GM21526 (cell line): ENCODE data around the gene PRDM2.

ENCODE experiments used
- ATAC-seq: cut with Tn5 transposase; IDR thresholded peaks from one replicate; pipeline ENCODE4 v1.9.1; 2021; ENCODE audit warnings: moderate library complexity; ENCODE audit not compliant: unreplicated experiment, low FRiP score

The PRDM2 gene

DNA sequence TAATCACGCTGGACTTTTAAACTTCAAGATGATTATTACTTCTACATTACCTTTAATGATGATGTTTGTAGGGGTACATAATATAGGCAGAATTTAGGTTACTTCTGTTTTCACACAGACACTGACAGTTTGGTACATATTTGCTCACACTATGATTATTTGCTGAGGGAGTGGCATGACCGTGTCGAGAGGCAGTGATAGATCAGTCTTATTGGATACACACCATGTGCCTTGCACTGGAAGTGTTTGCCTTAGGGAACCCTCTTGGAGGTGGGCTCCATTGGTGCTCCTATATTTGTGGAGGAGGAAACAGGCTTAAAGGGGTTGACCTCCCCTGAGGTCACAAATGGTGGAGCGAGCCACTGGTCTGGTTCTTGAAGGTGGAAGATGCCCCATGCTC is 132.1 kb downstream of the PRDM2 start:
- ATAC-seq: no peak

GRCh38 chr1:13832536-13832935 is 132.5 kb downstream of the PRDM2 start:
- ATAC-seq: no peak

GRCh38 chr1:13836136-13836535 is 136.1 kb downstream of the PRDM2 start:
- ATAC-seq: no peak

DNA sequence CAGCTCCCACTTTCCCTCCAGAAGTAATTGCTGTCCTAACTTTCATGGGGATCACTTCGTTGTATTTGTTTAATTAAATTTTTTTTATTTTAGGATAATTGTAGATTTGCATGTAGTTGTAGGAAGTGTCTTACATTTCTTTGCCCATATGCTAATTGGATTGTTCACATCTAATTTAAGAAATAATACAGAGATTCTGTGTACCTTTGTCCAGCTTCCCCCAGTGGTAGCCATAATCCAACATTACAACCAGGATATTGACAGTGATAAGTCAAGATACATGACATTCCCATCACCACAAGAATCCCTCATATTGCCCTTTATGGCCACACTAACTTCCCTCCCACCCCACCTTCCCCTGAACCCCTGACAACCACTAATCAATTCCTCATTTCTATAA is 136.6 kb downstream of the PRDM2 start:
- no peak for ATAC-seq

DNA sequence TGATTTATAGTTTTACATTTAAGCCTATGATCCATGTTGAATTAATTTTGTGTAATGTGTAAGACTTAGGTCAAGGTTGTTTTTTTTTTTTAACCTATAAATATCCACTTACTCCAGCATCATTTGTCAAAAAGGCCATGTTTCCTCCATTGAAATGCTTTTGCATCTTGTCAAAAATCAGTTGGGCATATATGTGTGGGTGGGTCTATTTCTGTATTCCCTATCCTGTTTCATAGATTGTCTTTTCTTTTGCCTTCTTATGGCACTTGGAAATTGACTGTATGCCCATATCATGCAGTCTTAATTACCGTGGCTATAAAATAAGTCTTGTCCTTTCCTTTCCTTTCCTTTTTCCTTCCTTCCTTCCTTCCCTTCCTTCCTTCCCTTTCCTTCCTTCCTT is 138.2 kb downstream of the PRDM2 start:
- ATAC-seq: no peak

- ATAC-seq: no peak
These were observed 142.5 kb downstream of the PRDM2 start for GRCh38 chr1:13842497-13842896.

- no peak for ATAC-seq
These were observed 151.7 kb downstream of the PRDM2 start for GRCh38 chr1:13851726-13852125.

- ATAC-seq: no peak
These were observed 155.6 kb downstream of the PRDM2 start for GRCh38 chr1:13855554-13855953.

GRCh38 chr1:13860031-13860430 is 160.0 kb downstream of the PRDM2 start:
- no peak for ATAC-seq

- no peak for ATAC-seq
These were observed 164.8 kb downstream of the PRDM2 start for GRCh38 chr1:13864760-13865159.

DNA sequence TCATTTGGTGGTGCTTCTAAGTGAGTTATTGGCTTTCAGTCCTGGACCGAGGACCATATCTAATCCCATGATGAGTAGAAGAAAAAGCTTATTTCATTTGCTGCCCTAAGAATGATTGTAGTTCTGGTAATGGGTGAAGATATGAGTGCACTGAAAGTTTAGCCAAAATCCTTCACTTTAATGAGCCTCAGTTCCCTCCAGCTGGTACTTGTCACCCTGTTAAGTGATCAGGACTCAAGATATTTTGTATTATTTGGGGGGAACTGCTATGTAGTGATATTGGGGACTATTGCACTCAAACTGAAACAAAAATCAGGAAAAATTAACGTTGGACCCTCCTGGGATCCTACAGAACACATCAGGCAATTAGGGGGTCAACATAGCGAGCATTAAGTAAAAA is 165.9 kb downstream of the PRDM2 start:
- ATAC-seq: no peak

- ATAC-seq: no peak
These were observed 167.6 kb downstream of the PRDM2 start for GRCh38 chr1:13867603-13868002.

- no peak for ATAC-seq
These were observed 169.3 kb downstream of the PRDM2 start for GRCh38 chr1:13869172-13869797.

GRCh38 chr1:13871413-13871812 is 171.4 kb downstream of the PRDM2 start:
- no peak for ATAC-seq

- ATAC-seq: no peak
These were observed 171.9 kb downstream of the PRDM2 start for GRCh38 chr1:13871886-13872285.

DNA sequence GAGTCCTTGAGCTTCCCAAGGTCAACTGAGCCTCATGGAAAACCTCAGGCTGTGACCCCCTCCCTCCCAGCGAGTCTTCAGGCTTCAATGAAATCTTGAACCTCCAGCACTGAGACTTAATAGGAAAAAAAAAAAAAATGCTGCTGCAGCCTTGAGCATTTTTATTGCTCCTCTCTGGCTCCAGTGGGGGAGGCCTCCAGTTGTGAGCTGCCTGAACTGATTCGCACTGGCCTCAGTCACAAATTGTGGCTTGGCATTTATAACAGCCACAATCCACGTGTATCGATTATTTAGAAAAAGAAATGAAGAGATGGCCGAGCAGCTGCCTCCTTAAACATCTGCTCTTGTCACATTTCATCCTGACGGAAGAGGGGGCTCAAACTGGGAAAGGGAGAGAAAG is 173.0 kb downstream of the PRDM2 start:
- no peak for ATAC-seq
